Endothelial cell of umbilical vein (primary cell): ENCODE data around the gene CLINT1. TPM values are rescaled to one million over a fixed set of nuclear protein-coding genes. Genes with fewer than 3 reads are reported as not detected.

ENCODE experiments used
- BruUV-seq: library from RNA; stranded (reverse); fragments of 400-500 nt; replicated peaks from 2 replicates; lab custom pipeline; 2021; lab: Mats Ljungman, UMichigan
- CTCF ChIA-PET: fragments of 300-600, 350-600 bp; sonication (Branson Sonifier 250); formaldehyde crosslinking; loops from one replicate; lab custom pipeline; 2021; ENCODE audit warnings: antibody characterized with exemption, inconsistent platforms; lab: Charles Lee
- POLR2A ChIA-PET: fragments of 300-600, 350-600 bp; sonication (Branson Sonifier 250); formaldehyde crosslinking; loops from one replicate; lab custom pipeline; 2021; ENCODE audit warnings: antibody characterized with exemption, inconsistent platforms; lab: Charles Lee
- DNase-seq: peaks from one replicate; pipeline ENCODE4 v3.0.0-alpha.2; 2011; ENCODE audit warnings: low read depth, low spot score
- FAIRE-seq: peaks from 2 replicates; lab custom pipeline; 2011; peaks lifted over from hg19 to GRCh38; lab: Jason Lieb, UNC
- H2AFZ ChIP-seq: 2 replicates; pipeline ENCODE4 v1.6.0; 2012; ENCODE audit warnings: low read depth, low read length, control low read depth, inconsistent platforms
- H3K27ac ChIP-seq: 2 replicates; pipeline ENCODE4 v1.5.1; 2011; ENCODE audit warnings: low read depth, mild to moderate bottlenecking, control low read depth, low read length, moderate library complexity; ENCODE audit not compliant: insufficient read depth
- H3K27me3 ChIP-seq, 2 experiments: 2 replicates each; pipeline versions ENCODE4 v1.6.0 to v1.6.1; 2011; ENCODE audit warnings: low read length in 2 of 2, mixed read lengths in 1 of 2; ENCODE audit not compliant: control insufficient read depth in 2 of 2, insufficient read depth in 2 of 2
- H3K36me3 ChIP-seq, 2 experiments: 2 replicates in 1 of 2; 3 replicates in 1 of 2; pipeline ENCODE4 v1.5.1; 2011; ENCODE audit warnings: low read length in 2 of 2, mild to moderate bottlenecking in 1 of 2, moderate library complexity in 1 of 2; ENCODE audit not compliant: control insufficient read depth in 2 of 2, insufficient read depth in 2 of 2; ENCODE audit errors: extremely low read depth in 1 of 2
- H3K4me1 ChIP-seq: 3 replicates; pipeline ENCODE4 v1.5.1; 2011; ENCODE audit warnings: mild to moderate bottlenecking, low read length; ENCODE audit not compliant: control insufficient read depth, insufficient read depth; ENCODE audit errors: extremely low read depth
- H3K4me2 ChIP-seq: 2 replicates; pipeline ENCODE4 v1.6.1; 2011; ENCODE audit warnings: low read length, control low read depth, mixed read lengths; ENCODE audit not compliant: insufficient read depth
- H3K4me3 ChIP-seq, 3 experiments: fragments of 200-600 bp in 1 of 3; sonication (generic), shearing (Covaris generic) in 1 of 3; replicated peaks in 1 of 3; 2 replicates each; pipeline ENCODE4 v1.5.1; 2011 to 2016; ENCODE audit warnings: control low read depth in 3 of 3, low read length in 3 of 3, mild to moderate bottlenecking in 2 of 3, inconsistent platforms in 1 of 3, low read depth in 1 of 3, moderate library complexity in 1 of 3; ENCODE audit not compliant: insufficient read depth in 1 of 3
- H3K79me2 ChIP-seq: 2 replicates; pipeline ENCODE4 v1.6.0; 2012; ENCODE audit warnings: low read length, inconsistent platforms; ENCODE audit not compliant: control insufficient read depth, insufficient read depth
- H3K9ac ChIP-seq: replicated peaks from 2 replicates; pipeline ENCODE3; 2011; ENCODE audit warnings: low read length, control low read depth; ENCODE audit not compliant: insufficient read depth; ENCODE audit errors: extremely low read depth
- H3K9me1 ChIP-seq: replicated peaks from 3 replicates; pipeline ENCODE4 v1.6.0; 2011; ENCODE audit warnings: mild to moderate bottlenecking, low read length; ENCODE audit not compliant: control insufficient read depth, insufficient read depth; ENCODE audit errors: extremely low read depth
- H3K9me3 ChIP-seq: replicated peaks from 2 replicates; pipeline ENCODE4 v1.5.1; 2012; ENCODE audit warnings: low read length, inconsistent platforms; ENCODE audit not compliant: control insufficient read depth, insufficient read depth
- H4K20me1 ChIP-seq: replicated peaks from 2 replicates; pipeline ENCODE3; 2011; ENCODE audit warnings: mild to moderate bottlenecking, low read length; ENCODE audit not compliant: control insufficient read depth, insufficient read depth; ENCODE audit errors: extremely low read depth
- CTCF ChIP-seq, 2 donors: IDR thresholded peaks; 1 replicate in 1 of 2; 2 replicates in 1 of 2; pipeline ENCODE4 v1.5.1; 2011; ENCODE audit warnings: low read length in 2 of 2, mild to moderate bottlenecking in 2 of 2, moderate library complexity in 2 of 2, control low read depth in 1 of 2, inconsistent platforms in 1 of 2, low read depth in 1 of 2; ENCODE audit not compliant: insufficient read depth in 1 of 2; ENCODE audit errors: extremely low read depth in 1 of 2
- EZH2 ChIP-seq: IDR thresholded peaks from 2 replicates; pipeline ENCODE4 v1.6.1; 2012; ENCODE audit warnings: borderline replicate concordance, low read depth, mild to moderate bottlenecking, moderate library complexity, low read length, inconsistent platforms; ENCODE audit not compliant: severe bottlenecking
- JUN ChIP-seq: IDR thresholded peaks from 2 replicates; pipeline ENCODE4 v1.6.1; 2011; ENCODE audit warnings: borderline replicate concordance, low read depth; ENCODE audit not compliant: insufficient read length, insufficient read depth
- POLR2A ChIP-seq: IDR thresholded peaks from 2 replicates; pipeline ENCODE4 v1.6.1; 2012; ENCODE audit warnings: low read depth, mild to moderate bottlenecking, control low read depth, low read length
- POLR2AphosphoS5 ChIP-seq: IDR thresholded peaks from 2 replicates; pipeline ENCODE4 v1.6.1; 2012; ENCODE audit warnings: low read depth, mild to moderate bottlenecking, control low read depth, low read length, moderate library complexity; ENCODE audit not compliant: insufficient read depth
- dilution Hi-C: fragments of 300-500 bp; cut with MboI; formaldehyde crosslinking; loops from one replicate; pipeline ENCODE4 v1.15.0; 2019; ENCODE audit warnings: low sequenced_read_pairs; ENCODE audit not compliant: extremely low pct_ligation_motif_present
- intact Hi-C: fragments of 100-400 bp; cut with micrococcal nuclease; formaldehyde crosslinking; loops from one replicate; pipeline ENCODE4 v1.10.0; 2022
- polyA plus RNA-seq, 4 experiments: library from polyadenylated mRNA; depleted of rRNA in 3 of 4; stranded (reverse) in 3 of 4; unstranded in 1 of 4; fragments of >200 nt; gene quantifications; 2 replicates each; pipeline versions ENCODE4 v1.2.1 to v1.2.3, GENCODE V29; 2011 to 2012; ENCODE audit warnings: missing spikeins in 1 of 4
- total RNA-seq: library from RNA; stranded (reverse); gene quantifications from 2 replicates; pipeline ENCODE4 v1.2.3, GENCODE V29; 2021

The CLINT1 gene
- total and polyA plus RNA-seq, 2 donors (not counting 3 experiments of a cell fraction or from before 2014, with no cell fraction given): 76.6 to 158 TPM

DNA sequence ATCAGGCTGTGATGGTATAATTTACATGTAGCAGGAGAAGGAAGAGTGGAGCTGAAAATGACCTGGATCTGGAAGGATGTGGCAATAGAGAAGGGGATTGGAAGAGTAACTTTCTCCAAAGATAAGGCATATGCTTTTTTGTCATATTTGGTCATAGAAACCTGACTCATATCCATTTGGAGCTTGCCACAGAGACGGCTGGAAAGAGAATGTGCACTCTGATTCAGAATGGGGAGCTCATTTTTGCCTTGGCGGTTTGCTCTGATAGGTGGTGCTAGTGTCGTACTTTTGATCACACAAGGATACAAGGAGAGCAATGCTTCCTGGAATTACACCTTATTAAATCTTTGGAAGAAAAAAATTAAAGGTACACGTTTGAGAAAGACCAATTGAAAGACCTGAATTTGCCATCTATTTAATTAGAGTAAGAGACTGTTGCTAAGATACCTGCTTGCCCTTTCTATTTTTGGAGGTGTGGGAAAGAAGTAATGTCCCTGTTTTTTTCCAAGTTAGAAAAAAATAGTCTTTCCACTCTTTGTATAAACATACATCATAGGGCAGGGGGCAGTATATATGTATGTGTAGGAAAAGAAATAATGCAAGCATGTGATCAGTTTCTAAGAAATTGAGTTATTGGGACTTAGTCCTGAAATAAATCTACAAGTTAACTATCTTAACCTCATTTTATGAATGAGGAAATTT lies 110.0 kb downstream of the CLINT1 start:
- H3K9me3 ChIP-seq: no peaks in the 10 kb centered on the region
- no peak overlapping the region for H3K4me3 ChIP-seq
- DNase-seq (no peak), FAIRE-seq (no peak)
- intact Hi-C loops (no loop called here), dilution Hi-C loops (no loop called here)
- BruUV-seq: no TSS peak
- peaks cover 18% of the 10 kb centered on the region for H3K79me2 ChIP-seq
- no peak overlapping the region for H3K4me2 ChIP-seq
- H3K4me1 ChIP-seq: peaks cover 18% of the 10 kb centered on the region
- H3K27me3 ChIP-seq: no peaks in the 10 kb centered on the region
- H3K27ac ChIP-seq: no peak overlapping the region
- H2AFZ ChIP-seq: no peak overlapping the region
- no peaks in the 10 kb centered on the region for H3K9me1 ChIP-seq
- CTCF ChIA-PET: interaction anchor here (0.6 to 1.0 kb wide), 6 partner anchors 10 to 406 kb away, joined by 3 to 4 read pairs (median 3); partner anchors contain the start of gene THG1L
- H3K9ac ChIP-seq: no peak overlapping the region
- TF ChIP-seq POLR2A (no peak), POLR2AphosphoS5 (no peak), JUN (no peak), CTCF (IDR thresholded peaks at IDR 0.05; ENCODE audit: extremely low read depth in 1 of 2, insufficient read depth in 1 of 2, low read depth in 1 of 2, low read length in 2 of 2) (no peak), EZH2 (no peak)
- POLR2A ChIA-PET: interaction anchor here (0.6 kb wide), 1 partner anchor 621 kb away, joined by 10 read pairs; no protein-coding TSS in a partner anchor
- peaks cover 0 to 6% of the 10 kb centered on the region in 2 experiments for H3K36me3 ChIP-seq
- H4K20me1 ChIP-seq: no peaks in the 10 kb centered on the region
